H1 (cell line): ENCODE results near the gene ODF4. TPM values are rescaled to one million over a fixed set of nuclear protein-coding genes. Genes with fewer than 3 reads are reported as not detected.
A peak's percentile ranks its signal among the peaks of the same experiment; 100 is the strongest.

ENCODE experiments used
- CTCF ChIA-PET: fragments of 300-600 bp; sonication (Branson Sonifier 250); formaldehyde crosslinking; loops from one replicate; lab custom pipeline; 2021; ENCODE audit not compliant: partially characterized antibody; lab: Charles Lee
- POLR2A ChIA-PET: fragments of 300-600 bp; sonication (Branson Sonifier 250); formaldehyde crosslinking; loops from one replicate; lab custom pipeline; 2021; ENCODE audit warnings: inconsistent platforms; ENCODE audit not compliant: partially characterized antibody; lab: Charles Lee
- DNase-seq, 2 experiments: peaks; one replicate each; pipeline versions ENCODE4 v3.0.0 to v3.0.0-alpha.2; 2010 to 2022; ENCODE audit warnings: low spot score in 2 of 2, low read depth in 1 of 2, mixed read lengths in 1 of 2
- FAIRE-seq: peaks from 2 replicates; lab custom pipeline; 2011; peaks lifted over from hg19 to GRCh38; lab: Jason Lieb, UNC
- H2AFZ ChIP-seq: 2 replicates; pipeline ENCODE4 v1.8.1; 2012; ENCODE audit warnings: low read length, inconsistent platforms
- H2AK5ac ChIP-seq: 2 replicates; pipeline ENCODE4 v1.6.1; 2013; ENCODE audit warnings: low read depth, low read length
- H2BK120ac ChIP-seq: replicated peaks from 2 replicates; pipeline ENCODE3; 2013; ENCODE audit warnings: low read depth, low read length, inconsistent platforms
- H2BK12ac ChIP-seq: 2 replicates; pipeline ENCODE4 v1.6.1; 2013; ENCODE audit warnings: low read depth, low read length
- H2BK15ac ChIP-seq: 2 replicates; pipeline ENCODE4 v1.6.1; 2013; ENCODE audit warnings: low read length
- H2BK20ac ChIP-seq: 2 replicates; pipeline ENCODE4 v1.6.1; 2013; ENCODE audit warnings: low read length
- H2BK5ac ChIP-seq: 2 replicates; pipeline ENCODE4 v1.6.1; 2013; ENCODE audit warnings: low read depth, low read length
- H3K14ac ChIP-seq: 2 replicates; pipeline ENCODE4 v1.6.1; 2013; ENCODE audit warnings: inconsistent platforms; ENCODE audit not compliant: insufficient read length
- H3K18ac ChIP-seq: 2 replicates; pipeline ENCODE4 v1.6.1; 2013; ENCODE audit warnings: low read length; ENCODE audit errors: extremely low read depth
- H3K23ac ChIP-seq: 2 replicates; pipeline ENCODE4 v1.6.1; 2013; ENCODE audit warnings: inconsistent platforms; ENCODE audit not compliant: insufficient read length
- H3K23me2 ChIP-seq: 2 replicates; pipeline ENCODE4 v1.6.1; 2013; ENCODE audit warnings: low read depth, low read length
- H3K27ac ChIP-seq: 2 replicates; pipeline ENCODE4 v1.6.1; 2011; ENCODE audit warnings: low read depth, low read length, inconsistent platforms
- H3K27me3 ChIP-seq, 4 experiments: replicated peaks in 1 of 4; 1 replicate in 1 of 4; 2 replicates in 3 of 4; pipeline versions ENCODE4 v1.6.1 to v1.8.1; 2011 to 2013; ENCODE audit warnings: low read length in 3 of 4, mild to moderate bottlenecking in 3 of 4, inconsistent platforms in 2 of 4, mixed read lengths in 2 of 4, moderate library complexity in 1 of 4; ENCODE audit not compliant: control insufficient read depth in 3 of 4, insufficient read depth in 3 of 4; ENCODE audit errors: extremely low read depth in 1 of 4
- H3K36me3 ChIP-seq, 4 experiments: 2 replicates each; pipeline versions ENCODE4 v1.6.1 to v1.8.1; 2011 to 2013; ENCODE audit warnings: mild to moderate bottlenecking in 4 of 4, low read length in 3 of 4, moderate library complexity in 2 of 4, control low read depth in 1 of 4, inconsistent platforms in 1 of 4; ENCODE audit not compliant: insufficient read depth in 4 of 4, control insufficient read depth in 2 of 4
- H3K4ac ChIP-seq: replicated peaks from 2 replicates; pipeline ENCODE3; 2013; ENCODE audit warnings: low read length, low read depth, mixed read lengths, inconsistent platforms; ENCODE audit not compliant: insufficient read length
- H3K4me1 ChIP-seq, 4 experiments: replicated peaks in 1 of 4; 1 replicate in 1 of 4; 2 replicates in 3 of 4; pipeline versions ENCODE4 v1.6.1 to v1.8.1; 2011 to 2013; ENCODE audit warnings: low read length in 3 of 4, inconsistent platforms in 2 of 4, mixed read lengths in 1 of 4; ENCODE audit not compliant: insufficient read depth in 4 of 4, control insufficient read depth in 3 of 4
- H3K4me2 ChIP-seq, 2 experiments: 2 replicates each; pipeline versions ENCODE4 v1.6.1 to v1.8.1; 2011 to 2013; ENCODE audit warnings: low read depth in 2 of 2, low read length in 2 of 2, control low read depth in 1 of 2, inconsistent platforms in 1 of 2, mild to moderate bottlenecking in 1 of 2; ENCODE audit not compliant: insufficient read depth in 1 of 2
- H3K4me3 ChIP-seq, 4 experiments: fragments of 200-600, 300-600 bp in 1 of 4; sonication (generic), shearing (Covaris generic), sonication (Bioruptor Twin) in 1 of 4; 2 replicates each; pipeline versions ENCODE4 v1.5.1 to v1.8.1; 2011 to 2016; ENCODE audit warnings: low read length in 4 of 4, low read depth in 3 of 4, control low read depth in 2 of 4, inconsistent platforms in 2 of 4, mild to moderate bottlenecking in 2 of 4, mixed read lengths in 1 of 4, moderate library complexity in 1 of 4; ENCODE audit not compliant: insufficient read depth in 2 of 4; ENCODE audit errors: extremely low read depth in 1 of 4
- H3K56ac ChIP-seq: replicated peaks from 2 replicates; pipeline ENCODE3; 2013; ENCODE audit warnings: low read depth, mild to moderate bottlenecking, mixed read lengths, low read length, inconsistent platforms; ENCODE audit not compliant: insufficient read length
- H3K79me1 ChIP-seq: 2 replicates; pipeline ENCODE4 v1.6.1; 2013; ENCODE audit warnings: low read depth, low read length, control low read depth
- H3K79me2 ChIP-seq, 2 experiments: 2 replicates each; pipeline versions ENCODE4 v1.6.1 to v1.8.1; 2012 to 2013; ENCODE audit warnings: low read length in 2 of 2, mild to moderate bottlenecking in 2 of 2, inconsistent platforms in 1 of 2; ENCODE audit not compliant: insufficient read depth in 2 of 2, control insufficient read depth in 1 of 2
- H3K9ac ChIP-seq, 4 experiments: replicated peaks in 1 of 4; 1 replicate in 1 of 4; 2 replicates in 3 of 4; pipeline versions ENCODE4 v1.6.1 to v1.8.1; 2011 to 2013; ENCODE audit warnings: low read depth in 3 of 4, low read length in 3 of 4, control low read depth in 2 of 4, mild to moderate bottlenecking in 2 of 4, moderate library complexity in 2 of 4, inconsistent platforms in 1 of 4; ENCODE audit errors: extremely low read depth in 1 of 4
- H3K9me3 ChIP-seq, 2 experiments: 2 replicates each; pipeline versions ENCODE4 v1.6.1 to v1.8.1; 2012 to 2013; ENCODE audit warnings: mild to moderate bottlenecking in 2 of 2, moderate library complexity in 2 of 2, control low read depth in 1 of 2, inconsistent platforms in 1 of 2, low read depth in 1 of 2, low read length in 1 of 2, mixed read lengths in 1 of 2; ENCODE audit not compliant: insufficient read depth in 2 of 2
- H4K20me1 ChIP-seq, 2 experiments: replicated peaks in 1 of 2; 2 replicates each; pipeline versions ENCODE3 to v1.8.1; 2011 to 2013; ENCODE audit warnings: inconsistent platforms in 2 of 2, low read length in 2 of 2, mild to moderate bottlenecking in 1 of 2; ENCODE audit not compliant: insufficient read depth in 2 of 2, control insufficient read depth in 1 of 2
- H4K5ac ChIP-seq: 2 replicates; pipeline ENCODE4 v1.6.1; 2013; ENCODE audit warnings: low read length, low read depth, mixed read lengths, inconsistent platforms; ENCODE audit not compliant: insufficient read length
- H4K8ac ChIP-seq: 2 replicates; pipeline ENCODE4 v1.8.0; 2013; ENCODE audit warnings: mild to moderate bottlenecking, moderate library complexity, low read length, inconsistent platforms; ENCODE audit not compliant: insufficient read depth; ENCODE audit errors: extremely low read depth
- H4K91ac ChIP-seq: replicated peaks from 2 replicates; pipeline ENCODE3; 2013; ENCODE audit warnings: low read length, mixed read lengths, inconsistent platforms; ENCODE audit not compliant: insufficient read length
- PHF8 ChIP-seq: fragments of 200-600 bp; sonication (generic); conservative IDR thresholded peaks from 2 replicates; pipeline ENCODE4 v1.7.1; 2012; ENCODE audit warnings: low read depth, mild to moderate bottlenecking, inconsistent platforms, low read length, moderate library complexity
- WGBS, 2 experiments: shearing (Covaris generic) in 1 of 2; methylation state at CpG; one replicate each; pipeline versions ENCODE4 v1.1.6 to v1.1.7; 2013 to 2015; ENCODE audit warnings: low lambda C conversion rate in 2 of 2, mixed read lengths in 2 of 2, inconsistent platforms in 1 of 2, low coverage in 1 of 2, missing lambda C conversion rate in 1 of 2; ENCODE audit not compliant: insufficient replicate concordance in 2 of 2, insufficient coverage in 1 of 2, insufficient read length in 1 of 2; ENCODE audit errors: extremely low coverage in 1 of 2, missing lambda C conversion rate in 1 of 2; 5-methylcytosine and 5-hydroxymethylcytosine counted together
- long read RNA-seq, 2 experiments: library from RNA in 1 of 2; library from capped mRNA in 1 of 2; stranded (forward); transcript quantifications; one replicate each; pipeline ENCODE4 v2.0.0, GENCODE V29; 2021; ENCODE audit warnings: inconsistent platforms in 1 of 2
- polyA minus RNA-seq, 3 experiments: library from RNA; depleted of rRNA, polyadenylated mRNA; stranded (reverse); fragments of >200 nt; gene quantifications; 1 replicate in 2 of 3; 2 replicates in 1 of 3; pipeline ENCODE4 v1.2.3, GENCODE V29; 2011
- polyA plus RNA-seq, 7 experiments: library from polyadenylated mRNA; depleted of rRNA in 3 of 7; stranded (reverse) in 5 of 7; unstranded in 2 of 7; fragments of >200 nt in 5 of 7; fragments of 200-250 nt in 2 of 7; gene quantifications; 1 replicate in 5 of 7; 2 replicates in 1 of 7; 4 replicates in 1 of 7; pipeline versions ENCODE4 v1.2.1 to v1.2.3, GENCODE V29; 2011 to 2013; ENCODE audit warnings: missing spikeins in 2 of 7, mixed read lengths in 2 of 7
- total RNA-seq: library from RNA; stranded (reverse); fragmentation: NEBNext Ultra II Directional; extraction: Animal tissue kit (Norgen Biotek cat#: 25700); gene quantifications from 2 replicates; pipeline ENCODE4 v1.2.1, GENCODE V29; 2021

ODF4 gene, protein sequence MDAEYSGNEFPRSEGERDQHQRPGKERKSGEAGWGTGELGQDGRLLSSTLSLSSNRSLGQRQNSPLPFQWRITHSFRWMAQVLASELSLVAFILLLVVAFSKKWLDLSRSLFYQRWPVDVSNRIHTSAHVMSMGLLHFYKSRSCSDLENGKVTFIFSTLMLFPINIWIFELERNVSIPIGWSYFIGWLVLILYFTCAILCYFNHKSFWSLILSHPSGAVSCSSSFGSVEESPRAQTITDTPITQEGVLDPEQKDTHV
- total RNA-seq = not detected in 2 replicates
- polyA plus RNA-seq (2011; rRNA removed) = not detected in 2 replicates
- not detected for polyA plus RNA-seq (2011; cell fraction: cytosol; rRNA removed)
- not detected for polyA plus RNA-seq (2011; cell fraction: nucleus; rRNA removed)
- not detected in 4 replicates for polyA plus RNA-seq (2012, experiment 1 of 2)
- not detected for polyA plus RNA-seq (2012, experiment 2 of 2)
- polyA plus RNA-seq (2013, experiment 1 of 2) = not detected
- not detected for polyA plus RNA-seq (2013, experiment 2 of 2)
- polyA minus RNA-seq (2011; rRNA and poly(A)+ RNA removed) = not detected in 2 replicates
- polyA minus RNA-seq (2011; cell fraction: cytosol; rRNA and poly(A)+ RNA removed) = not detected
- polyA minus RNA-seq (2011; cell fraction: nucleus; rRNA and poly(A)+ RNA removed) = not detected
- long read RNA-seq, experiment 1 = 0 reads
- long read RNA-seq, experiment 2 = 0 reads

DNA sequence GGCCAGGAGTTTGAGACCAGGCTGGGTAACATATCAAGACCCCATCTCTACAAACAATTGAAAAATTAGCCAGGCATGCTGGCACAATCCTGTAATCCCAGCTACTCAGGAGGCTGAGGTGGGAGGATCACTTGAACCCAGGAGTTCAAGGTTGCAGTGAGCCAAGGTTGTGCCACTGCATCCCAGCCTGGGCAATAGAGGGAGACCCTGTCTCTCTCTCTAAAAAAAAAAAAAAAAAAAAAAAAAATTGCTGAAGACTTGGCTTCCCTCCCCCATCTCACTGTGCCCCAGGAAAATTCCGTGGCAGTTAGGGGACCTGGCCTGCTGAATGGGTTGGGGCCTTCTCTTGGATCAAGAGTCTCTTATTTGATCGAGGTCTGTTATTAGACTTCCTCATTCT lies at the start of gene ODF4:
Gene ODF4 (plus strand): TSS at position 301 of the 400 bp plus-strand sequence. CDS start 212 bp downstream, outside the sequence.
- Histone ChIP-seq H4K5ac (no peak within 1 kb of the TSS), H3K4ac (no peak within 1 kb of the TSS), H3K4me3 (no peak within 1 kb of the TSS), H2BK5ac (no peak within 1 kb of the TSS), H3K23ac (no peak within 1 kb of the TSS), H4K8ac (no peak within 1 kb of the TSS), H3K9ac (no peak within 1 kb of the TSS; a peak in 1 of 7 replicates), H2BK15ac (peak within 1 kb of the TSS; percentile 47; the same call in 1 of the 2 replicates), H3K9me3 (no peaks in the 10 kb centered on the region), H3K18ac (no peak within 1 kb of the TSS), H3K79me1 (no peaks in the 10 kb centered on the region), H2BK20ac (peak within 1 kb of the TSS; percentile 97), H3K14ac (no peak within 1 kb of the TSS), H3K36me3 (no peaks in the 10 kb centered on the region)
- WGBS, 2 experiments = 100% methylated on average over 1 of the region's 2 CpGs; no CpG with 5 or more reads in 1 of the 2 experiments
- POLR2A ChIA-PET = interaction anchor here (1.0 to 8.4 kb wide), 6 partner anchors 12 to 113 kb away, joined by 3 to 66 read pairs (median 9); partner anchors contain the start of genes KRABD2, RANGRF and RPL26
- CTCF ChIA-PET = interaction anchor here (1.1 to 7.7 kb wide), 2 partner anchors 12 to 180 kb away, joined by 3 to 56 read pairs; no protein-coding TSS in a partner anchor
- no peak for TF ChIP-seq PHF8
- TF ChIP-seq, all 59 proteins: peak for 0
- H3K4me1 ChIP-seq = peaks cover 2 to 10% (median 5%) of the 10 kb centered on the region in 4 experiments; a peak in 6 of 7 replicates
- H3K27ac ChIP-seq = no peak within 1 kb of the TSS
- no peaks in the 10 kb centered on the region for H3K79me2 ChIP-seq
- H3K23me2 ChIP-seq = no peaks in the 10 kb centered on the region
- peak within 1 kb of the TSS; percentile 29; the same call in 1 of the 2 replicates for H2BK12ac ChIP-seq
- no peaks in the 10 kb centered on the region for H3K27me3 ChIP-seq
- H2AFZ ChIP-seq = peak within 1 kb of the TSS; percentile 94
- peak within 1 kb of the TSS; percentile 4 for H4K91ac ChIP-seq
- no peaks in the 10 kb centered on the region for H4K20me1 ChIP-seq
- FAIRE-seq = no peak
- no peak within 1 kb of the TSS for H3K56ac ChIP-seq
- 0 out of 4 replicates have a peak within 1 kb of the TSS, but pooled peaks of 1 of the 2 experiments have one; percentile 28 for H3K4me2 ChIP-seq
- no peak within 1 kb of the TSS for H2AK5ac ChIP-seq
- no peak within 1 kb of the TSS for H2BK120ac ChIP-seq
- no peak for DNase-seq
